ENCODE measurements around the gene TTLL7.

The TTLL7 gene

DNA sequence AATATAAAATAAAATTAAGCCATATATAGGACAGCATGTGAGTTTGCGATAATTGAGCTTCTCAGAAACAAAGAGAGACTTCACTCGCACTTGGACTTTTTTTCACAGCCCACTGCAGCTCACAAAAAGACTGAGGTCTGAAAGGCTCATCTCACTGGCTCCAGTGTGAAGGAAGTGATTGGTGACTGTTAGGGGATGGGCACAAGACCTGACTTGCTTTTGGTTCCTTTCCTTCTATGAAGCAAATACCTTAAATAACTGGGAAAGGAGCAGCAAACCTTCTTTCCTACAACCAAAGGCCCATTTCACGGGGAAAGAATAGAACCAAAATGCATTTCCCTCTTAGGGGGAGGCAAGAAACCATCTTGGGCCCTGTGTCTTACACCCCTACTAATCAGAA is 13.1 kb upstream of the TTLL7 start:
- H3K4me3 ChIP-seq (ENCODE audit: low read length) = no peak overlapping the region

DNA sequence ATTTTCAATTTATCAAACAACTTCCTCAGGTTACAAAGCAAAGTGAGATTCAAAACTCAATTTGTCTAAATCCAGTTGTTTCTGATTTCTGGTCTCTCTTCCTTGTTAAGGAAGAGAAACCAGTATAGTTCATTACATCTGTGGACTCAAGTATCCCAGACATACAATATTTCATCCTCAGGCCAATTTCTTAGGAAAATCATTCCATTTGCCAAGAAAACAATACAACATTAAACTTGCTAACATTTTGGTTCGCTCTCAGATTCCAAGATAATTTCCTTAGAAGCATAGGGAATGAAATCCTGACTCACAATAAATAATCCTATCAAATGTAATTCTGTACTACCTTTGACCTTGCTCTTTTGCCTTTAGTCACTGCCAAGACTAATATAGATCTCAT is 11.2 kb upstream of the TTLL7 start:
- no peak overlapping the region for H3K9ac ChIP-seq (ENCODE audit: low read length)
- H3K4me3 ChIP-seq (ENCODE audit: low read length) = no peak overlapping the region
- H3K4me1 ChIP-seq (ENCODE audit: control insufficient read depth, low read depth, low read length) = no peaks in the 10 kb centered on the region
- H3K27ac ChIP-seq (ENCODE audit: low read length) = no peak overlapping the region
- no peaks in the 10 kb centered on the region for H3K9me3 ChIP-seq (ENCODE audit: control insufficient read depth, low read depth, low read length)
- no peaks in the 10 kb centered on the region for H3K27me3 ChIP-seq (ENCODE audit: control insufficient read depth, insufficient read depth, low read length)
- no peaks in the 10 kb centered on the region for H3K36me3 ChIP-seq (ENCODE audit: control insufficient read depth, low read depth, low read length)

More for the DNA sequence above, 13.1 kb upstream of the TTLL7 start:
- Histone ChIP-seq H3K4me1 (ENCODE audit: control insufficient read depth, low read depth, low read length) (no peaks in the 10 kb centered on the region), H3K27ac (ENCODE audit: low read length) (no peak overlapping the region), H3K9me3 (ENCODE audit: control insufficient read depth, low read depth, low read length) (no peaks in the 10 kb centered on the region), H3K36me3 (ENCODE audit: control insufficient read depth, low read depth, low read length) (no peaks in the 10 kb centered on the region), H3K9ac (ENCODE audit: low read length) (no peak overlapping the region), H3K27me3 (ENCODE audit: control insufficient read depth, insufficient read depth, low read length) (no peaks in the 10 kb centered on the region)

DNA sequence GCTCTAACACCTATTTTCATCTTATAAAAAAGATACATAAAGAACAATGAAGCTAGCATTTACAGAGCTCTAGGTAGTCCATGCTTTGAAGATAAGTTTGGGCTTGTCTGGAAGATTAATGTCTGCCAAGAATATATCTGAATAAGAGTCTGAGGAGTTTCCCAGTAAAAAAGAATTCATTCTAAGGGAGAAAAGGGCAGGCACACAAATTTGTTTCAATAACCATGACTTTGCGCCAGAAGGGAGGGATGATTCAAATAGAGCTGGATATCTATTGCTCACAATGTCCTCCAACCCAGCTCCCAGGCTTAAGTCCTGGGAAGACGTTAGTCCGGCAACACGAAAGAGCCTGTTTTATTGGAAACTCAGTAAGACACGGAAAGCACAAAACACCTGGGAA is 9.7 kb upstream of the TTLL7 start:
- Histone ChIP-seq H3K4me3 (ENCODE audit: low read length) (no peak overlapping the region), H3K27ac (ENCODE audit: low read length) (no peak overlapping the region), H3K9me3 (ENCODE audit: control insufficient read depth, low read depth, low read length) (no peaks in the 10 kb centered on the region), H3K27me3 (ENCODE audit: control insufficient read depth, insufficient read depth, low read length) (no peaks in the 10 kb centered on the region), H3K4me1 (ENCODE audit: control insufficient read depth, low read depth, low read length) (no peaks in the 10 kb centered on the region), H3K36me3 (ENCODE audit: control insufficient read depth, low read depth, low read length) (no peaks in the 10 kb centered on the region), H3K9ac (ENCODE audit: low read length) (no peak overlapping the region)

DNA sequence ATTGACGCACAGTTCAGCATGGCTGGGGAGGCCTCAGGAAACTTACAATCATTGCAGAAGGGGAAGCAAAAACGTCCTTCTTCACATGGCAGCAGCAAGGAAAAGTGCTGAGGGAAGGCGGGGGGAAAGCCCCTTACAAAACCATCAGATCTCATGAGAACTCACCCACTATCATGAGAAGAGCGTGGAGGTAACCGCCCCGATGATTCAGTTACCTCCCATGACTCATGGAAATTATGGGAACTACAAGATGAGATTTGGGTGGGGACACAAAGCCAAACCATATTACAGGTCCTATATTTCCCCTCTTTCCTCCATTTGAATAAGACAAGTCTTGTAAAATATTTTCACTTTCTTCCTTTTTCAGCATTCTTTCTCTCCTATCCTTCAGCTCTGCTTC is 7.7 kb upstream of the TTLL7 start:
- Histone ChIP-seq H3K27me3 (ENCODE audit: control insufficient read depth, insufficient read depth, low read length) (peaks cover 6% of the 10 kb centered on the region), H3K27ac (ENCODE audit: low read length) (no peak overlapping the region), H3K4me1 (ENCODE audit: control insufficient read depth, low read depth, low read length) (no peaks in the 10 kb centered on the region), H3K9ac (ENCODE audit: low read length) (no peak overlapping the region), H3K9me3 (ENCODE audit: control insufficient read depth, low read depth, low read length) (no peaks in the 10 kb centered on the region), H3K4me3 (ENCODE audit: low read length) (no peak overlapping the region), H3K36me3 (ENCODE audit: control insufficient read depth, low read depth, low read length) (no peaks in the 10 kb centered on the region)

DNA sequence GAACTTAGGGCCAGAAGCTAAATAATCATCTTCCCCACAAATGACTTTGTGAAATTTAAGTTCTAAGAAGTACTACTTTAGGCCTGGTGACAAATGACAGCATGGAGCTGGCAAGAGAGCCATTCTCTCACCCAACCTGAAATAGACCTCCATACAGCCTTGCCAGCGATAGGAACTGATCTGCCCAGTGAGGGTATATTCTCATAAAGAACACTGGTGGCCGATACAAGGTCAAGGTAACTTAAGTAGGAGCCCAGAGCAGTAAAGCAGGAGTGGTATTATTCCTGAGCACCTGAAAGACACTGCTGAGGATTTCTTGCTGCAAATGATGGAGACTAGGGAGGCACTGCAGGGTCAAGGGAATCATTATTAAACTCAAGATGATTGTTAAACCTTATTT is 2.6 kb upstream of the TTLL7 start:
- H3K36me3 ChIP-seq (ENCODE audit: control insufficient read depth, low read depth, low read length) = no peaks in the 10 kb centered on the region
- no peak overlapping the region for H3K27ac ChIP-seq (ENCODE audit: low read length)
- H3K9me3 ChIP-seq (ENCODE audit: control insufficient read depth, low read depth, low read length) = no peaks in the 10 kb centered on the region
- peaks cover 3% of the 10 kb centered on the region for H3K4me1 ChIP-seq (ENCODE audit: control insufficient read depth, low read depth, low read length)
- H3K9ac ChIP-seq (ENCODE audit: low read length) = no peak overlapping the region
- peaks cover 52% of the 10 kb centered on the region for H3K27me3 ChIP-seq (ENCODE audit: control insufficient read depth, insufficient read depth, low read length)
- H3K4me3 ChIP-seq (ENCODE audit: low read length) = no peak overlapping the region

DNA sequence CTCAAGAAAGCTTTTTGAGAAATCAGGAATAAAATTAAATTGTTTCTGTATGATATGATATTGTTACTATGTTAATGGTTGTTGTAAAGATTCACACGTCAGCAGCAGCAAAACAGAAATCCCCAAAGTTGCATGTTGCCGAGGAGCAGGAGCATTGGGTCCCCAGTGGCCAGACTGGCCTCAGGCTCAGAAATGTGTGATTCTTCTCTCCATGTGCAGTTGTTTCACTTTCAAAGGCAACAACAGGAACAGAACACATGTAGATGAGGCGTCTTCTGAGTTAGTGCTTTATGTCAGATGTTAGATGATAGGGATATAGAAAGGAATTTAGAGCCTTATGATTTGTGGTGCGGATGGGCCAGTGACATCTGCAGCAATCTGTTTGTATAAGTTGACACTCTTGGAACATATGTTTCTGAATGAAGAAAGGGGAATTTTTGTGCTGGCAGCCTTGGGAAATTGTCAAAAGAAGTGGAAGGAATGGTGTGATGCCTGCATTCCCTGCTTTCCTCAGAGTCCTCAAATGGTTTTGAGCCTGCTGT is 2.1 kb upstream of the TTLL7 start:
- no peak overlapping the region for H3K4me3 ChIP-seq (ENCODE audit: low read length)
- no peaks in the 10 kb centered on the region for H3K36me3 ChIP-seq (ENCODE audit: control insufficient read depth, low read depth, low read length)
- H3K27ac ChIP-seq (ENCODE audit: low read length) = no peak overlapping the region
- no peaks in the 10 kb centered on the region for H3K9me3 ChIP-seq (ENCODE audit: control insufficient read depth, low read depth, low read length)
- H3K4me1 ChIP-seq (ENCODE audit: control insufficient read depth, low read depth, low read length) = peaks cover 3% of the 10 kb centered on the region
- peaks cover 52% of the 10 kb centered on the region for H3K27me3 ChIP-seq (ENCODE audit: control insufficient read depth, insufficient read depth, low read length)
- no peak overlapping the region for H3K9ac ChIP-seq (ENCODE audit: low read length)

DNA sequence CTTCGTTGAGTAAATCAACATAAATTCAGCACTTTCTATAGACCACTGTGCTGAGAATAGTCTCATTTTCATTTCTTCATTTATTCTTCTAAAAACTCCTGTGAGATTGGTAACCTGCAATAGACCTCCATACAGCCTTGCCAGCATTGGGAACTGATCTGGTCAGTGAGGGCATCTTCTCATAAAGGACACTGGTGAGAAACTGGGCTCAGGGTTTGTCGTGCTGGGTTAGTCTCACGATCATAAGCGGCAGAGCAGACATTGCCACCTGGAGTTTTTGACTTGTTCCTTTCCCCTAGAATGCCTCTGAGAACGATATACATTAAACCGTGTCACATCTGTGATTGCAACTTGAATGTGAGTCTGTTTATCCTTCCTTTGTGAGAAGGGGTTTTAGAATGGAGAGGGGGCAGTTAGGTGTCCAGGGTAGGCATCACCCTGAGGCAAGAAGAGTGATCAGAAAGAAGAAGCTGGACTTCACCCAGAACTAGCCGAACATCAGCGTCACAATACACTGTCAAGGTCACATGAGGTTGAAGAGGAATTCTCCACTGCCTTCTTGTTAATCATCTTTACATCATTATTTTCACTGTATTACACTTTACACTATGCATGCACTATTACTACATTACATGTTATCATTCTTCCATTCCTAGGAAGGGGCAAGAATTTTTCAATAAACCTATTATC is 1.4 kb upstream of the TTLL7 start:
- no peaks in the 10 kb centered on the region for H3K9me3 ChIP-seq (ENCODE audit: control insufficient read depth, low read depth, low read length)
- H3K4me3 ChIP-seq (ENCODE audit: low read length) = no peak overlapping the region
- H3K27ac ChIP-seq (ENCODE audit: low read length) = no peak overlapping the region
- H3K4me1 ChIP-seq (ENCODE audit: control insufficient read depth, low read depth, low read length) = peaks cover 3% of the 10 kb centered on the region
- no peaks in the 10 kb centered on the region for H3K36me3 ChIP-seq (ENCODE audit: control insufficient read depth, low read depth, low read length)
- peaks cover 52% of the 10 kb centered on the region for H3K27me3 ChIP-seq (ENCODE audit: control insufficient read depth, insufficient read depth, low read length)
- no peak overlapping the region for H3K9ac ChIP-seq (ENCODE audit: low read length)

DNA sequence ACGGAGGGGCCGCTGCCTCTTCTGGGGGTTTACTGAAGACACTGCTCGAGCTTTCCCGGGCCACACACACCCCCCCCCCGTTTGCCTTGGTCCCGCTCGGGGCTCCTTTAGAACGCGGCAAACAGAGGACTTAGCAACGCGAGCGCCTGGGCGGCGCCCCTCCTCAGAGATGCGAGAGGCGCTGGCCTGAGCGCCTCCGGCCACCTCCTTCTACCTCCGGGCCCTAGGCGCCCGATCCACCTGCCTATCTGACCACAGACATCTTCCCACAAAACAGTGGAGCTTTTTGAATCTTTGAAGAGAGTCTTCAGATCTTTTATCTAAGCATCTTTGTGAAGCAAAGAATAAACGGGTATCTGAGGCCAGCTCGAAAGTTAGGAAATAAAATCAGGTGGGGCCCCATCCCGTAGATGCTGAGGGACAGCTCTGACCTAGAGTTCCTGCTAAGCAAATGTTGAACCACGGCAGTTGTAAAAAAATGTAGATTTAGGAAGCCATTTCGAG is 436 bp upstream of the TTLL7 start:
- H3K27me3 ChIP-seq (ENCODE audit: control insufficient read depth, insufficient read depth, low read length) = peaks cover 52% of the 10 kb centered on the region
- no peak overlapping the region for H3K27ac ChIP-seq (ENCODE audit: low read length)
- peaks cover 3% of the 10 kb centered on the region for H3K4me1 ChIP-seq (ENCODE audit: control insufficient read depth, low read depth, low read length)
- peak overlapping the region; percentile 82 for H3K4me3 ChIP-seq (ENCODE audit: low read length)
- no peaks in the 10 kb centered on the region for H3K36me3 ChIP-seq (ENCODE audit: control insufficient read depth, low read depth, low read length)
- peak overlapping the region; percentile 85 for H3K9ac ChIP-seq (ENCODE audit: low read length)
- H3K9me3 ChIP-seq (ENCODE audit: control insufficient read depth, low read depth, low read length) = no peaks in the 10 kb centered on the region

DNA sequence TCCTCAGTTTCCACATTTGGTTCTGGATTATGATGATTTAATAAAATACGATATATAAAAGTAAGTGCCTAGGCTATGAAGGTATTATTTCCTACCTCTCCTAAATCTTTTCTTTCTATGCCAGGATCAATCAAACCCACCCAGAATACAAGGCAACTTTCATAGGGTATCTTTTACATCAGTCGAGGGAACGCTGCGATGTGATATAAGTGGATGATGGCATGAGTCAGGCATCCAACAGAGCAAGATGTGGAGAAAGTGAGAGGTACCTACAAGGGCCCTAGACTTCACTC is 781 bp downstream of the TTLL7 start:
- H3K4me3 ChIP-seq (ENCODE audit: low read length) = peak overlapping the region; percentile 82
- H3K27ac ChIP-seq (ENCODE audit: low read length) = no peak overlapping the region
- H3K9me3 ChIP-seq (ENCODE audit: control insufficient read depth, low read depth, low read length) = no peaks in the 10 kb centered on the region
- peaks cover 3% of the 10 kb centered on the region for H3K4me1 ChIP-seq (ENCODE audit: control insufficient read depth, low read depth, low read length)
- peaks cover 52% of the 10 kb centered on the region for H3K27me3 ChIP-seq (ENCODE audit: control insufficient read depth, insufficient read depth, low read length)
- no peaks in the 10 kb centered on the region for H3K36me3 ChIP-seq (ENCODE audit: control insufficient read depth, low read depth, low read length)
- peak overlapping the region; percentile 85 for H3K9ac ChIP-seq (ENCODE audit: low read length)

DNA sequence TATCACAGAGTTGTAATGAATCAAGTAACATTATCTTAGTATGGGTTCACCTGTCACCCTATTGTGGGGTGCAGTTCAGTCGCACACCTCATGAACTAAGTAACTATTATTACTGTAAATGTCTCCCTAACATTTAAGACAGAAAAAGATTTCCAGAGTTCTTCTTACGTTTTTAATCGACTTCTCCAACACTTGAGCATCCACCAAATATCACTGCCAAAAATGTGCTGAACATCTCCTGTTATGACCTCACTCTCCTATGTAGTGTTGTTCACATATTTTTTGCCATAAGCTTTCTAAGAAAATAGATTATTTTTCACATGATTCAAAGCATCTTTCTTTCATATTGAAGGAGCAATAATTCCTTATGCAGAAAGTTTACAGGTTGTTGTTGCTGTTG is 1.3 kb downstream of the TTLL7 start:
- Histone ChIP-seq H3K4me1 (ENCODE audit: control insufficient read depth, low read depth, low read length) (peaks cover 3% of the 10 kb centered on the region), H3K36me3 (ENCODE audit: control insufficient read depth, low read depth, low read length) (no peaks in the 10 kb centered on the region), H3K9me3 (ENCODE audit: control insufficient read depth, low read depth, low read length) (no peaks in the 10 kb centered on the region), H3K4me3 (ENCODE audit: low read length) (no peak overlapping the region), H3K27me3 (ENCODE audit: control insufficient read depth, insufficient read depth, low read length) (peaks cover 52% of the 10 kb centered on the region), H3K9ac (ENCODE audit: low read length) (no peak overlapping the region), H3K27ac (ENCODE audit: low read length) (no peak overlapping the region)

DNA sequence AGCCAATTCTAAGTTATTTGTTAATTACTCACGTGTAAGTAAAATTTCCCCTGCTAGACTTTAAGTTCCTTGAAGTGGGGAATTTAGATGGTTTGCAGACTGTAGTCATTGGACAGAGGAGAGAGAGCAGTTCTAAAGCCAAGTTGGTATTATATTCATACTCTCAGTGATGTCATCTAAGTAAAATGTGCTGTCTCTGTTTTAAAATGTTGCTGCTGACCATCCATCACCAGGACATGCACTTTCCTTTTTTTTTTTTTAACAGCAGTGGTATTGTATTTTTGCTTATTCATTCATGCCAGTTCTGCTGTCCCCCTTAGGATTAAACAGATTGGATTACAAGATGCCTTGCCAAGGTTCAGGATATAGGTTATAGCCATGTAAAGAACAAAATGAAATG is 2.3 kb downstream of the TTLL7 start:
- Histone ChIP-seq H3K36me3 (ENCODE audit: control insufficient read depth, low read depth, low read length) (no peaks in the 10 kb centered on the region), H3K9ac (ENCODE audit: low read length) (no peak overlapping the region), H3K4me1 (ENCODE audit: control insufficient read depth, low read depth, low read length) (peaks cover 3% of the 10 kb centered on the region), H3K27me3 (ENCODE audit: control insufficient read depth, insufficient read depth, low read length) (peaks cover 46% of the 10 kb centered on the region), H3K27ac (ENCODE audit: low read length) (no peak overlapping the region), H3K9me3 (ENCODE audit: control insufficient read depth, low read depth, low read length) (no peaks in the 10 kb centered on the region), H3K4me3 (ENCODE audit: low read length) (no peak overlapping the region)

DNA sequence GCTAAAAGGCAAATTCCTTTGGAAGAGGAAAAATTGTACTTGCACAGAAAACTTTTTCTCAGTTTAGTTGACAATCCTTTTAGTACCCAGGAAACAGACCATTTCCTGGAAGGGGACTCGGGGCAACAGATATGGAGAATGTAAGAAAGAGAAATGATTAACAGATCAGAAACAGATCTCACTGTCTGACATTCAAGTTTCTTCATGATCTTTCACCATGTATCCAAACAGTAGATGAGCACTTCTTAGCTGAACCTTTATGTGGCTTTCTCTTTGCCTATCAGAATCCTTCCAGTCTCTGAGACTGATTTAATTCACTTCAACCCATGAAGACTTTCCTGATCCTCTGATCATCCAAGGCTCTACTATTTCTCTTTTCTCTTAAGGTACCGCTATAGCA is 2.7 kb downstream of the TTLL7 start:
- no peak overlapping the region for H3K27ac ChIP-seq (ENCODE audit: low read length)
- H3K36me3 ChIP-seq (ENCODE audit: control insufficient read depth, low read depth, low read length) = no peaks in the 10 kb centered on the region
- no peaks in the 10 kb centered on the region for H3K9me3 ChIP-seq (ENCODE audit: control insufficient read depth, low read depth, low read length)
- H3K27me3 ChIP-seq (ENCODE audit: control insufficient read depth, insufficient read depth, low read length) = peaks cover 42% of the 10 kb centered on the region
- peaks cover 3% of the 10 kb centered on the region for H3K4me1 ChIP-seq (ENCODE audit: control insufficient read depth, low read depth, low read length)
- H3K4me3 ChIP-seq (ENCODE audit: low read length) = no peak overlapping the region
- H3K9ac ChIP-seq (ENCODE audit: low read length) = no peak overlapping the region
